Stimulated activated CD4-positive, alpha-beta T cell treated with anti-CD3 and anti-CD28 coated beads, Interleukin-2, amount 100 ng/mL, for 4 hours (primary cell): ENCODE measurements around the gene CTTNBP2.

ENCODE experiments used
- DNase-seq: peaks from one replicate; pipeline ENCODE4 v3.0.0-alpha.2; 2020; ENCODE audit warnings: low read depth

CTTNBP2 gene

DNA sequence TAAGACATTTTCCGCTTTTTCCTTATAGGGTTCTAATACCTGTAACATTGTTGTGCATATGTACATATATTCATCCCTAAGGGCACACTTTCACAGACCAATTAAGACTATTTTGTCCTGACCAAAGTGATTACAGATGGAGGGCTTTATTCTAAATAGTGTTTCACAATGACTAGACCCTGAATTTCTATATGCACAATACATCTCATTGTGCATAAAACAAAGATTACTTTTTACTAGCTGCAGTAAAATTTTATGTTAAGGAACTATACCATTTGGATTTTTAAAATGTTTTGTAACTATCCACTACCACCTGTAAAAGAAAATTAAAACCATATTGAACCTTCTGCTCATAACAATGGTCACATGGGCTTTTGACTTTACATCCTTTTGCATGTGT, 87.8 kb downstream of the CTTNBP2 start:
- no peak for DNase-seq

DNA sequence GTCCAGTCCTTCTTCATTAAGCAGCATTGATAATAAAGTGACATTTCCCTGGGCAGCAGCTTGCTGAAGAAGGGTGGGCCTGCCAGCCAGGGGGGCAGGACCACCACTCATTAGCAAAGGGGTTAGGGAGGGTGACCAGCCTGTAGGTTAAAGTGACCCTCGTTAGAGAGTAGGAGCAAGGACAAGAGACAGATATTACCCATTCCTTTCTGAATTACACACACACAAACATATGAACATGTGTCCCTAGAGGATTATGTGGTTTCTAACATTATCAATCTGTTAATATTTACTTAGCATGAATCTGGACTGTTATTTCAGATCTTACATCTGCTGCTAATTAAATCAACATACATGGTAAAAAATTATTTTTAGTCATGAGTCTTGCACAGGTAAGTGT, 88.9 kb downstream of the CTTNBP2 start:
- no peak for DNase-seq

DNA sequence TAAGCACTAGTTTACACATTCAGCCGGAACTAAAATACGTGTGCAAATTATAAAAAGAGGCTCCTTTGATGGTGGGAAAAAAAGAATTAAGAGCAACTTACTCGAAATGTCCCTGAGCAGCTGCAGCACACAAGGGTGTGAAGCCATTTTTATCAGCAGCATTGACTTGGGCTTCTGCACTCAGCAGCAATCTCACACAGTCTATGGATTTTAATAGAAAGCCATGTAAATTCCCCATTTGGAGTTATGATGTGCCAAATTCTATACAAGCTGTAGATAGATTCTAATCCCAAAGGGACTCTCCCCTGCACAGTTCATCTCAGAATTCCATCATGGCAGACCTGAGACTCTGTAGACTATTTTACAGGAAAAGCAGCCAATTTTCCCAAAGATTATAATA, 90.5 kb downstream of the CTTNBP2 start:
- no peak for DNase-seq

DNA sequence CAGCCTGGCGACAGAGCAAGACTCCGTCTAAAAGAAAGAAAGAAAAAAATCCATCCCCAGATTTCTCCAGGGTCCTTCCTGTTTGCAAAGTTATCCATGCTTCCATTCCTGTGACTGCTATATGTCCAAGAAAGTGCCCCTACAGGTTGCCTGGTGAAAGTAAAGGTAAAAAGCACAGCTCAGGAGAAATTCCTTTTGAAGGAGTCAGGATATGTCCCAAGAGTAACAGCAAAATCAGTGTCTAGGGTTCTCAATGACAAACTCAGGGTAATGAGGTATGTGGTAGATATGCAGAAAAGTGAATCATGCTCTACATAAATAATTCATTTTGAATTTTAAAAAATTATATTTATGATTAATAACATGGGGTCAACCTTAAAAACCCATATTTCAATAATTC, 91.5 kb downstream of the CTTNBP2 start:
- no peak for DNase-seq

DNA sequence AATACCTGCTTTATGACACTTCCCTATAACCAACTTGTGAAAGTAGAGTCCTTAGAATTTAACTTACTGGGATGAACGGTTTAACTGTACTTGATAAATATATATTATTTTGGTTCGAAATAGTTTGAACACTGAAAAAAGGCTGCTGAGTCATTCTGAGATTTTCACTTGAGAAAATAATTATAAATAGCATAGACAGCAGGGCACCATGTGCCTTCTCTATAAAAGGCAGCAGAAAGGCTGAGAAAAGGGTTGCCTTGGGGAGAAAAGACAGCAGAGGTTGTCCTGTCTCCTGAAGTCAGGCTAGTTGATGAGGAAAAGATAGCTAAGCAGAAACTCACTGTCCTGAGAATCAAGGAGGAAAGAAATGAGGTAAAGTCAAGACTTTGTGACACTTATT, 92.4 kb downstream of the CTTNBP2 start:
- no peak for DNase-seq

DNA sequence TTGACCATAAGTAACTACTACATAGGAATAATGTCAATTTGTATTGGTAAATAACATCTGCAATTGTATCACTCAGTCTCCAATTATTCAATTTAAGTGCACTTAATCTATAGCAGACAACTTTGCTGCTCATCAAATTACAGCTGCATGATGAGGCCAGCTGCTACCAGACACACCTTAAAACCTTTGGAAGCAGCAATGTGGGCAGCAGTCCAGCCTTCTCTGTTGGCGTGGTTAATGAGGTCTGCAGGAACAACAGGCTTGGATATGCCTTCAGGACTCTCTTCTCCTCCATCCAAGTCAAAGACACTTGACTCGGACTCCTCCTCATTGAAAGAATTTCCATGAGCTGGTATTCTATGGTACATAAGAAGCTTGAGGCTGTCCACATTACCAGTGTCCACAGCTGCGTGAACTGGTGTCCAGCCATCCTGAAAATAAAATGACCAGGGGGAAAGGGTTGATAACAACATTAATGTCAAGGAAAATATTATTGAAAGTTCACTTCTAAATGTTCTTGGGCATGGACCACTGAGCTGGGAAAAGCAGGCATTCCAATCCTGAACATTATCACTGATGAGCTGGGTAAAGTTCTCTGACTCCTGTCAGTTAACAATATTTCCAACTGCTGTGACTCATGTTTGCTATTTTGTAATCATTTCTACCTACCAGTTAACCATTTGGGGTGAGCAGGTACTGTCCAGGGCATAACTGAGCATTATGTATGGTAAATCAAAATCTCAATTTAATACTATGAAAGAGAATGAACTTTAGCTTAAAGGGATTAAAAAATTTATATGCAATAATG, 95.7 kb downstream of the CTTNBP2 start:
- DNase-seq = no peak

DNA sequence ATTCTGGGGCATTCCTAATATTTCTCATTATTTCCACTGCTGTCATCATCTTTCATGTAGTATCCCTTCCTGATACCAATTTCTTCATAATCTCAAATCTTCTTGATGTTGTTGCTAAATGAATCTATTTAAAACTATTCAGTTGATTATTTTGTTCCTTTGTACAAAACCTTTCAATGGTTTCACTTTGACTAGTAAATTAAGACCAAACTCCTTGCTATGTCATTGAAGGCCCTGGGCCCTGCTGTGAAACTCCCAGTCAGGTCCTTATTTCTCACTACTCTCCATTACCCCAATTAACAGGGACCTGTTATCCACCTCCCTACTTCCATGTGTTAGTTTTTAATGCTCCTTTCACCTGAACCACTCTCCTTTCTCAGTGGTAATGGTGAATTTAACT, 97.0 kb downstream of the CTTNBP2 start:
- DNase-seq = no peak

DNA sequence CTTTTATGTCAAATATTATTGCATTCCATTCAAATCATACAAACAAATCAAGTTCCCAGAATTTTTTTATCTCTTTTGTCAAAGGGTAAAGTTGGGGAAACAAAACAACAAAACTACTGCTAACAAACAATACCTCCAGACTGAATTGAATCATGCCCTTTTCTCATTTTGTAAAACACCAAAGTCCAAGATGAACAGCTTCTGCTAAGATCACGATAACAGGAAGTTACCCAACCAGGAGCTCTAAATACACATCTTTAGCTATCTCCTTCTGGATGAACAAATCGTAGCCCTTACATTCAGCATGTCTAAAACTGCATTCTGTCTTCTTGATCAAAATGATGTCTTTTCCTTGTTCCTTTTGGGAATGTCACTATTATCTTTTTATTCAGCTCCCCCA, 97.4 kb downstream of the CTTNBP2 start:
- no peak for DNase-seq

DNA sequence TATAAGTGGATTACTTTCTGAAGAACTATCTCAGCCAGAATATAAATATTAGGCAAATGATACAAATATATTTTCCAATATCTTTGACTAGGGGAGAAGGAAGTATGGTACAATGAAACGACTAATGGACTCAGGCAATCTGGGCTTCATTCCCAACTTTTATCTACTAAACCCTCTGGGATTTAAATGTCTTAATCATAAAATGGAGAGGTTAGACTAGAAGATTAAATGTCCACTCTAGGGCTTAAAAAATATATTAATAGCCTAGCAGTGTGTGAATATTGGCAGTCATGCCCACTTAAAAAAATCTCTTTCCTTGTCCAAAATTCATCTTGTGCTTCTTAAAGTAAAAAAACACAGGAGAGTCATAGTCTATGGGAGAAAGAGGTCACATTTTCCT, 98.3 kb downstream of the CTTNBP2 start:
- DNase-seq = no peak

DNA sequence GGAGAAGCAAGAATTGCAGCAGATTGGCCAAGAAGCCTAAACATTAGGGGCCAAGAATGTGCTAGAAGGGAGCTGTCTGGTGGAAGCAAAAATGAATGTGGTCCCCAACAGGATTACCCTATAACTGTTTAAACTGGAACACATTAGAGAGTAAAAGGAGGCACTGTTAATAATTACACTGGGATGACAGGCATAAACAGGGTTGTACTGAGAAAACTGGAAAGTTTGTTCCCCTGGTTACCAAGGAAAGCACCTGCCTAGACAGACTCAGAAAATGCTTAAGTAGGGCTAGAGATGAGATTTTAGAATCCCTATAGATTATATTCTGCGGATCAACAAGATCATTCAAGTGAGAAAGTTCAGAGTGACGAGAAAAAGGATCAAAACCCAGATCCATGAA, 100.8 kb downstream of the CTTNBP2 start:
- DNase-seq = no peak

DNA sequence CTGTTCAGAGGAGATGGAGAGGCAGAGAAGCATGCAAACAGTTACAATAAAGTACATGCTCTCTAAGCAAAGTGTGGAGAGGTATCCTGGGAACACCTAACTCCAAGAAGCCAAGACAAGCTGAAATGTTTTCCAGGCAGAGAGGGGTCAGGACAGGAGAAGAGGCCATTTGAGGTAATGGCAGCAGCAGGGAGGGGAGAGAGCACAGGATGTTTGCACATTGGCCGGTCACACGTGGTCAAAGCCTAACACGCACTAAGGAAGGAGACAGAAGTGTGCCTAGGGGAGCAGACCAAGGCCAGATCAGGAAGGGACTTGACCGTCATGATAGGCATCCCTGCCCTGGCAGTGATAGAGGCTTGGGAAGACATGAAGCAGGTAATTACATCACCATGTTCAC, 101.5 kb downstream of the CTTNBP2 start:
- DNase-seq = no peak

DNA sequence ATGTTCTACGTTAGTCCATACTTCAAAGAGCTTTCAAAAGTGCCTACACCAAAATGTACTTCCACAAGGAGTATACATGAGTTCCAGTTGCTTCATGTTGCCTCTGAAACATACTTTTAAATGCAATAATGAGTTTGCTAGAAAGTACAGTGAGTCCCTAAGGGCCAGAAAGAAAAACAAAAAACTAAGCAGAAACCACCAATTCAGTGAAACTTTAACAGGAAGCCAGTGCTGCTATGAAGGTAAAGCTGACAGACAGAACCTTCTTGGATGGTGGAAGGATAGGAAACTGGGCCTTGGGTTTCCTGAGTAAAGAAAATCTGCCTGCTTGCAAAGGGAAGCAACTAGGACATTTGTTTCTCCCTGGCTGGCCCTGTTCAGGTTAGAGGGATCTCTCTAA, 104.2 kb downstream of the CTTNBP2 start:
- no peak for DNase-seq

DNA sequence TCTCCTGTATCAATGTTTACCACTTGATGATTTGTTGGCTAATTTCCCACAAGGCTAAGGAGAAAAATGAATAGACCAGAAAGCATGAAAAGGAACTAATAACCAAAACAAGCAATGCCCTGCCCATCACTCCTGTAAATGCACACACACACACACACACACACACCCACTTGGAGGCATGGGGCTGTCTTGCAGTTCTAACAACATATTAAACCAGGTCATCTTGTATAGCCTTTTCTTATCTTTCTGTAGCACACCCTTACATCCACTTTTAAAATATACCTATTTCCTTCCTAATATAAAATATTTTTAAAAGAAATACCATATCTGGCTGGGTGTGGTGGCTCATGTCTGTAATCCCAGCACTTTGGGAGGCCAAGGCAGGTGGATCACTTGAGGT, 105.3 kb downstream of the CTTNBP2 start:
- DNase-seq = no peak

DNA sequence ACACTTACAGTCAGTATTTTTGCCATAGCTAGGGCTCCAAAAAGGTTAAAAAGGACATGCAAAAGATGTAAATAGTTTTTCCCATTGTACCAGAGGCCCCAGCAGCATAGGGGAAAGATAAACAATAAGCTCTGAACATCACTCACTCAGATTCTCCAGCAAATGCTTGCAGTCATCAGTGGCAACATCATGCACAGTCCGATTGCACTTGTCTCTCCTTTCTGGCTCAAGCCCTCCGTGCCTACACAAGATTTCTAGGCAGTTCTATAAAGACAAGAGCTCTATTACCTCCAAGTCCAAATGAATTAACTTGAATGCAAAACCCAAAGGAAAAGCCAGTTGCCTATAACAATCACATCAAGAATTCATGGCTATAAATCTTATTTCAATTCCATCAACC, 106.3 kb downstream of the CTTNBP2 start:
- DNase-seq = no peak

DNA sequence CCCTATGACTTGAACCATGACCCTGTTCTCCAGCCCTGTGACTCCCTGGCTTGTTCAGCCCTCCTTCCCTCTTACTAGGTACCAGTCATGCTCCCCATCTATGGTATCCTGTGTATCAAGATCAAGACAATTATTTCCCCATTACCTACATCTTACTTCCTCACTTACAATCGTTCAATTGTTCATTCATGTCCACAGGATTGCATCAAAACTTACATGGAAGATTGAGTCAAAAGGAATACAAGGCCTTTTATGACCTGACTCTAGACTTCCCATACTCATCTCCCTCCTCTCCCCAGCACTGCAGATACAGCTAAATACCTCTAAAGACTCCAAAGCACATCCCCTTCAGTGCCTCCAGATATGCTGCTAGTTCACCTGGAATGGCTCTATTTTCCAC, 109.2 kb downstream of the CTTNBP2 start:
- DNase-seq = no peak

DNA sequence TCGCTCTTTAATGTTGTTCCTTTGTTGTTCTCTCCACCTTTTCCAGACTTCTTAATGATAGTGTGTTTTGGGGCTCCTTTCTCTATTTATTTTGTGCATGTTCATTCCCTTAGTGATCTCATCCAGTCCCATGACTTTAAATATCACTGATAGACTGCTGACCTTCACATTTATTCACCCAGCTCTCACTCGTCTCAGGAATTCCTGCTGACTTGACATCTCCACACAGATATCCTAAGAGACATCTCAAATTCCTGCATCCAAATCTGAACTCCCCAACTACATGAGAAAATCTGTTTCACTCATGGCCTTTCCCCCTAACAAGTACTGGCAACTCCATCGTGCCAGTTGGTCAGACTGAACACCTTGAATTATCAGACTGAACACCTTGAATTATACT, 111.2 kb downstream of the CTTNBP2 start:
- no peak for DNase-seq

DNA sequence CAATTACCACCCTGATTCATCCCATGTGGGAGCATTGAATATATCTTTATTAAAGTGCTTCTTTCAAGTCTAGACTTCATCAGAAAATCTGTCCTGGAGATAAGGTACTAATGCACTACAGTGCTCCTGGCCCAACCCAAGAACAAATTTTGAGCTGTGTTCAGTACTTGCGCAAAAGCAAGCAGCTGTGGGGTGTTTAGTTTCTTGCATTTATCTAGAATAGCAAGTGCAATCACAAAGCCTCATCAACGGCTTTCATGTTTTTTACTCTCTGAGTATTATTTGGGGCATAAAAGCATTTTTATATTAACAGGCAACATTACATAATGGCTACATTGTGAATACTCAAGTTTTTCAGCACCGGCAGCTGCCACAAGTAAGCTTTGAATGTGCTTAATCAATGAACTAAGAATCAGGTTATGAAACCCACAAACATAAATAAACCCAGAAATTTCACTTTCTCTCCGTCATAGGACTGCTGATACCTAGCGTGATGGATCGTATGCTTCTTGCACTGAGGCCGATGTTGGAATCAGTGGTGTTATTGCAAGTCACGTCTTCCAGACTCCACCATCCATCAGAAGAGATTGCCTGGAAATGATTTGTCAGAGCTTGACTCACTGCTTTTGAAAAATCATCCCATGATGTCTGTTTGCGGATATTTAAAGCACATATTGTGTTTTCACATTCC, 113.1 kb downstream of the CTTNBP2 start:
- no peak for DNase-seq

DNA sequence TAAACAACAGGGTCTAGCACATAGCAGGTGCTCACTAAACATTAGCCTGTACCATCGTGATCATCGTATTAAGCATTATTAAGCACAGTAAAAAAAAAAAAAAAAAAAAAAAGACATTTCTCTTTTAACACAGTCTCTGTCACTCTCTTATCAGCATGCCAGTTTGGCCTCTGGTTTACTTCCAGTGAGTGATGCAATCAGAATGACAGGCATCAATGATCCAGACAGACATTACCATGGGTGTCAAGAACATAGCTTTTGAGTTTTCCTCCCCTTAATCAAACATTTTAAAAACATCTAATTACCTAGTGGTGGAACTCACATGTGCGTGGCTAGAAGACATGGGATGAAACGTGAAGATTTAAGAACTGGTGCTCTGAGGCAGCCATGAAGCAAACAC, 115.8 kb downstream of the CTTNBP2 start:
- no peak for DNase-seq

DNA sequence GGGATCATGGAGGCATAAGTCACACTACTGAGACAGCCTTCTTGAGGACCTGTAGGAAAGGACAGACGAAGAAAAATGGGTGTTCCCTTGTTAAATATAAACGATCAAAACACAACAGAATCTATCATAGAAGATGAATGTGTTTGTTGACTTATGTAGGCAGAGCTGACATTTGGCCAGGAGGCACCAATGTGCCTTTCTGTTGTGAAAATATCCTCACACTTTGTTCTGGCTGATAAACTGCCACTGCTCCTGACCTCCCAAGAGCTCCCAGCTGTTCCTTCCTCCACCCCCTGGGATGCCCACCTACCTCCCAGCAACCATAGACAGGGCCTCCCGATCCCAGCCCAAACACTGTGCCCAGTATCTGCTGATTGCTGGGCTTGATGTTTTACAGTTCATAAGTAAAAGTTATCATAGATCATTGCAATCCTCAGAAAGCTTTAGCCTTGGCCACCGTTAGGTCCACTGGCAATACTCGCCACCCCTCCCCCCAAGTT, 116.6 kb downstream of the CTTNBP2 start:
- DNase-seq = no peak

DNA sequence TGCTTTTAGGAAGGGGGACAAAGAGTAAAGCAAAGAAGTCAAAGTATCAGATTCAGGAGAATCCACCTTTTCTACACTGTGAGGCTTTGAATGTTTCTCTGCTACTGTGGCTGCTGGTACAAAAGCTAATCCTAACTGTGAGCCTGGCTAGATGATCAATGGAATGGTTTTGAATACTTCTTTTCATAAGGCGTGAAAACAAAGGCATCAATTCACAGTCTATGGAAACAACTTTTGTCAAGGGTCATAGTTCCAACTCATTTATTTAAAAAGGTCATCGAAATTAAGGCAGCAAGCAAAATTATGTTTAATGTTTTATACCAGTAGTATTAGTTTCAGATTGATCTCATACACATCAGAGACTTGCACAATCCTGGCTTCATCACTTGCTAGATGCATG, 118.1 kb downstream of the CTTNBP2 start:
- no peak for DNase-seq

DNA sequence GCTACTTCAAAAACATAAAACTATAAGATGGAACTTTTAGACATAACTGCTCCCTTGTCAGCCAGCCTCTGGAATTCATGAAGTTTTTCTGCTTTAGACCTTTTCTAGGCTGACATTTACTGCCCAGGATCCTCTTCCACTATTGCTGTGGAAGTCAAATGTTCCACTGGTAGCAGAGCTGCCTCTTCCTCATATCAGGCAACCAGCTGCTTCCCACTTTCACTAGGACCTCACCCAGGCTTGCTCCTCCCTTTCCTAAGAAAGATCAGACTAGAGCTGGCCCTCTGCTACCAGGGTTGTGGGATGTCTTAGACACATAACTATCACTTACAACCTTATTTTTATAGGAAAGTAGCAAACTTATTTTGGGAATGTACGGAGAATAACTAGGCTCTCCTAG, 121.5 kb downstream of the CTTNBP2 start:
- no peak for DNase-seq

DNA sequence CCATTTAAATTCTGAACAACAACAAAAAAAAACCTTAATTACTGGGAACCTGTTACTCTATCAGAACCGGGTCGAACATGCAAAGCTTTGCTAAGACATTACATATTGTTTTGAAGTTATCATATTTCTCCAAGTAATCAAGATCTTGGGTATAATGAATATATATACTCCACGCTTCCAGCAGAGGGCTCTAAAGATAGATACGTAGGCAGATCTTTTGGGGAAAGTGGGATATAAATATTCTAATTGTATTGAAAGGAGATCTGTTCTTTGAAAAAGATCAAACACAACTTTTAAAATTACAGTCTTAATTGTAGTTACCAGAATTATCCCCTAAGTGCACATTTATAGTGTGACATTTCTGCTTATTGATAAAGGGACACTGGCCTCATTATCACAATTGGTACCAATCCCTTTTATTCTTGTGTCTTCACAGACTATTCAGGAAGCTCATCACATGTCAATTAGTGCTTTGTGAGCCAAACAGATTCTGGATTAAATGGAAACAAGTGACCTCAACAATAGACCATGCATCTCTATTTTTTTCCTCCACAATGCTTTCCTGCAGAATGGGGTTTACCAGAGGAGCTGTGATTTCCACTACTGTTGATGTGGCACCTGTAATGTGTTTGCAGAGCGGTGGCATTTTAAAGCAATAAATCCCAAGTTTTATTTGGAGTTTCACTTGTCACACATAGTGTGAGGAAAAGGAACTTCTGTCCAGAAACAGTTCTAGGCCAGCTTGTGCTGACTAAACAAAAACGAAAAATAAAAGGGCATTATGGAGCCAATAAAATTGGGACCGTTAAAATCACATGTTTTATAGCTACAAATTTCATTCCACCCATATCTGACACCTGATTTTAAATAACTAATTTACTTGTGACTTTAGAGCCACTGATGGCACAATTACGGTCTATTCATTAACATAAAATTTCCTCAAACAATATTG, 122.4 kb downstream of the CTTNBP2 start:
- no peak for DNase-seq

DNA sequence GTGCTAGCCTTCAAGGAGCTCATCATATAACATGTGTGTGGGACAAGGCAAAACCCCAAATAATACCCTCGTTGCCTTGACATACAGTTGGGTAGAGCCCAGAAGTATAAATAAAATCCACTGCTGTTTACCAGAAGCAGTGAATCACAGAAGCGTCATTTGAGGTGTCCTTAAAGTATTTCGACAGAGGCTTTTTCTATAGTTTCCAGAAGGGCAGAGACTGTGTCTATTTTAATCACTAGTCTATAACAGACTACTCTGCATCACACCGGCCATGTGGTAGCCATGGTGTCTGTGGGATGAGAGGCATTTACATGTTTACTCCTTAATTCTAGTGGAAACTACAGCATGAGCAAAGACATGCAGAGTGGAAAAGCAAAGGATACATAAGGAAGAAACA, 131.3 kb downstream of the CTTNBP2 start:
- DNase-seq = no peak
